Osteoblast (primary cell): Measurements from ENCODE around the gene TCF12. TPM values are rescaled to one million over a fixed set of nuclear protein-coding genes. Genes with fewer than 3 reads are reported as not detected.

ENCODE experiments used
- DNase-seq: peaks from one replicate; pipeline ENCODE4 v3.0.0; 2011; ENCODE audit warnings: low spot score, mixed read lengths; ENCODE audit not compliant: insufficient read length; ENCODE audit errors: missing footprints
- H2AFZ ChIP-seq: 2 replicates; pipeline ENCODE4 v1.6.0; 2011; ENCODE audit warnings: mild to moderate bottlenecking, low read length
- H3K27ac ChIP-seq: 2 replicates; pipeline ENCODE4 v1.5.1; 2011; ENCODE audit warnings: mild to moderate bottlenecking, low read depth, low read length, moderate library complexity
- H3K27me3 ChIP-seq: 2 replicates; pipeline ENCODE4 v1.6.0; 2012; ENCODE audit warnings: mild to moderate bottlenecking, control low read depth, inconsistent platforms, low read length, moderate library complexity; ENCODE audit not compliant: insufficient read depth
- H3K36me3 ChIP-seq: 2 replicates; pipeline ENCODE4 v1.5.1; 2011; ENCODE audit warnings: mild to moderate bottlenecking, low read length, control low read depth, moderate library complexity; ENCODE audit not compliant: insufficient read depth
- H3K4me1 ChIP-seq: 2 replicates; pipeline ENCODE4 v1.5.1; 2011; ENCODE audit warnings: mild to moderate bottlenecking, low read length, control low read depth, moderate library complexity; ENCODE audit not compliant: insufficient read depth
- H3K4me2 ChIP-seq: 2 replicates; pipeline ENCODE4 v1.6.0; 2011; ENCODE audit warnings: mild to moderate bottlenecking, low read length; ENCODE audit not compliant: insufficient read depth
- H3K4me3 ChIP-seq: fragments of 200-600 bp; sonication (generic); 3 replicates; pipeline ENCODE4 v1.5.1; 2012; ENCODE audit warnings: mild to moderate bottlenecking, low read length, inconsistent platforms; ENCODE audit not compliant: insufficient read depth
- H3K79me2 ChIP-seq: 2 replicates; pipeline ENCODE4 v1.6.0; 2012; ENCODE audit warnings: mild to moderate bottlenecking, low read length, control low read depth, inconsistent platforms; ENCODE audit not compliant: insufficient read depth
- H3K9me3 ChIP-seq: 2 replicates; pipeline ENCODE4 v1.5.1; 2011; ENCODE audit warnings: low read depth, low read length, control low read depth
- H4K20me1 ChIP-seq: 2 replicates; pipeline ENCODE4 v1.6.0; 2012; ENCODE audit warnings: mild to moderate bottlenecking, low read length, control low read depth; ENCODE audit not compliant: insufficient read depth
- CTCF ChIP-seq: IDR thresholded peaks from 2 replicates; pipeline ENCODE4 v1.5.1; 2011; ENCODE audit warnings: mild to moderate bottlenecking, low read depth, low read length, moderate library complexity; ENCODE audit errors: extremely low read depth
- total RNA-seq: library from RNA; depleted of rRNA; stranded (reverse); fragments of >200 nt; gene quantifications from 2 replicates; pipeline ENCODE4 v1.2.3, GENCODE V29; 2012

The TCF12 gene
- total RNA-seq, 1 donor = 86.5 TPM

DNA sequence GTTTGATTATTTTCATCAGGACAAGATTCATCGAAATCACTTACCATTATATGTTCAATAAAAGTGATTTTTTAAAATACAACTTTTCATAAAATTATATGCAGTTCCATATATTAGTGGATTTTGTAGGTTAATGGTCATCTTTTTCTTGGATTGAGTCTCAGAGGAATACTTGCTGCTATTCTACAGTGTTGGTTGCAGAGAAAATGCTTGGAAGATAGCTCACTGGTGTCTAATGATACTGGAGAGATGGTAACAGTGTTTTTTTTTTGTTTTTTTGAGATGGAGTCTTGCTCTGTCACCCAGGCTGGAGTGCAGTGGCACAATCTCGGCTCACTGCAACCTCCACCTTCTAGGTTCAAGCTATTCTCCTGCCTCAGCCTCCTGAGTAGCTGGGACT is 143.3 kb downstream of the TCF12 start:
- peaks cover 52% of the 10 kb centered on the region for H3K4me1 ChIP-seq
- no peak overlapping the region for H2AFZ ChIP-seq
- DNase-seq = no peak
- no peaks in the 10 kb centered on the region for H3K9me3 ChIP-seq
- peak overlapping the region; percentile 50 for H3K4me2 ChIP-seq
- TF ChIP-seq CTCF = no peak
- H3K4me3 ChIP-seq = no peak overlapping the region
- peaks cover 56% of the 10 kb centered on the region for H3K79me2 ChIP-seq
- no peaks in the 10 kb centered on the region for H4K20me1 ChIP-seq
- H3K27me3 ChIP-seq = no peaks in the 10 kb centered on the region
- H3K27ac ChIP-seq = peak overlapping the region; percentile 76
- H3K36me3 ChIP-seq = no peaks in the 10 kb centered on the region

GRCh38 chr15:57064033-57064432 is 145.6 kb downstream of the TCF12 start:
- Histone ChIP-seq H3K9me3 (no peaks in the 10 kb centered on the region), H3K4me3 (no peak overlapping the region), H3K27ac (no peak overlapping the region), H3K4me2 (no peak overlapping the region), H2AFZ (no peak overlapping the region), H3K4me1 (peaks cover 29% of the 10 kb centered on the region), H3K27me3 (no peaks in the 10 kb centered on the region), H3K36me3 (no peaks in the 10 kb centered on the region), H3K79me2 (peaks cover 51% of the 10 kb centered on the region), H4K20me1 (no peaks in the 10 kb centered on the region)
- no peak for TF ChIP-seq CTCF
- DNase-seq = no peak

- H3K36me3 ChIP-seq = no peaks in the 10 kb centered on the region
- peaks cover 66% of the 10 kb centered on the region for H3K79me2 ChIP-seq
Measured at GRCh38 chr15:57069423-57069822, 151.0 kb downstream of the TCF12 start.

GRCh38 chr15:57070674-57071073 is 152.2 kb downstream of the TCF12 start:
- TF ChIP-seq CTCF = no peak
- no peaks in the 10 kb centered on the region for H3K9me3 ChIP-seq
- no peaks in the 10 kb centered on the region for H3K36me3 ChIP-seq
- no peaks in the 10 kb centered on the region for H4K20me1 ChIP-seq
- H3K79me2 ChIP-seq = peaks cover 69% of the 10 kb centered on the region
- no peak overlapping the region for H3K4me3 ChIP-seq
- no peaks in the 10 kb centered on the region for H3K4me1 ChIP-seq
- H3K27ac ChIP-seq = no peak overlapping the region
- H3K27me3 ChIP-seq = no peaks in the 10 kb centered on the region
- no peak overlapping the region for H2AFZ ChIP-seq
- no peak for DNase-seq
- no peak overlapping the region for H3K4me2 ChIP-seq

More at GRCh38 chr15:57069423-57069822, 151.0 kb downstream of the TCF12 start:
- no peak overlapping the region for H3K27ac ChIP-seq
- H3K4me1 ChIP-seq = no peaks in the 10 kb centered on the region
- H4K20me1 ChIP-seq = no peaks in the 10 kb centered on the region
- H2AFZ ChIP-seq = no peak overlapping the region
- no peak overlapping the region for H3K4me2 ChIP-seq
- H3K4me3 ChIP-seq = no peak overlapping the region
- no peaks in the 10 kb centered on the region for H3K9me3 ChIP-seq
- DNase-seq = no peak
- TF ChIP-seq CTCF = no peak
- H3K27me3 ChIP-seq = no peaks in the 10 kb centered on the region
